Coronary artery (tissue), 2 donors: ENCODE data around the gene EIF2S2.

Experiments used
- DNase-seq: peaks from one replicate; pipeline ENCODE4 v3.0.0-alpha.2; 2017; ENCODE audit warnings: low spot score
- H3K27ac ChIP-seq, 2 donors: fragments of 200-600 bp; sonication (generic); one replicate each; pipeline ENCODE4 v1.5.1; 2016 to 2019
- H3K4me3 ChIP-seq: fragments of 200-600 bp; sonication (generic); 2 replicates; pipeline ENCODE4 v1.5.1; 2016; ENCODE audit warnings: mild to moderate bottlenecking, moderate library complexity
- TF ChIP-seq, protein P1 (sequence below): fragments of 200-600 bp; sonication (generic); IDR thresholded peaks from one replicate; pipeline ENCODE4 v1.5.1; 2019; ENCODE audit warnings: antibody characterized with exemption

Gene EIF2S2

DNA sequence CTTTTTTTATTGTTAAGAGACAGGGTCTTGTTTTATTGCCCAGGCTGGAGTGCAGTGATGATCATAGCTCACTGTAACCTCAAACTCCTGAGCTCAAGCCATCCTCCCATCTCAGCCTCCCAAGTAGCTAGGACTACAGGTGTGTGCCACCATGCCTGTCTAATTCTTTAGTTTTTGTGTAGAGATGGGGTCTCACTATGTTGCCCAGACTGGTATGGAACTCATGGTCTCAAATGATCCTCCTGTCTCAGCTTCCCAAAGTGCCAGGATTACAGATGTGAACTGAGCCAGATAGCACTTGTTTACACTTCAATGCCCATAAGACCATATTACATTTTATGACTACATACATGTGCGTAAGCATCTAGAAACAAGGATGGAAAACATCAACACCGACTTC lies 18.1 kb downstream of the EIF2S2 start:
- H3K27ac ChIP-seq, result no peak overlapping the region
- no peak for DNase-seq
- TF ChIP-seq, protein P1, sequence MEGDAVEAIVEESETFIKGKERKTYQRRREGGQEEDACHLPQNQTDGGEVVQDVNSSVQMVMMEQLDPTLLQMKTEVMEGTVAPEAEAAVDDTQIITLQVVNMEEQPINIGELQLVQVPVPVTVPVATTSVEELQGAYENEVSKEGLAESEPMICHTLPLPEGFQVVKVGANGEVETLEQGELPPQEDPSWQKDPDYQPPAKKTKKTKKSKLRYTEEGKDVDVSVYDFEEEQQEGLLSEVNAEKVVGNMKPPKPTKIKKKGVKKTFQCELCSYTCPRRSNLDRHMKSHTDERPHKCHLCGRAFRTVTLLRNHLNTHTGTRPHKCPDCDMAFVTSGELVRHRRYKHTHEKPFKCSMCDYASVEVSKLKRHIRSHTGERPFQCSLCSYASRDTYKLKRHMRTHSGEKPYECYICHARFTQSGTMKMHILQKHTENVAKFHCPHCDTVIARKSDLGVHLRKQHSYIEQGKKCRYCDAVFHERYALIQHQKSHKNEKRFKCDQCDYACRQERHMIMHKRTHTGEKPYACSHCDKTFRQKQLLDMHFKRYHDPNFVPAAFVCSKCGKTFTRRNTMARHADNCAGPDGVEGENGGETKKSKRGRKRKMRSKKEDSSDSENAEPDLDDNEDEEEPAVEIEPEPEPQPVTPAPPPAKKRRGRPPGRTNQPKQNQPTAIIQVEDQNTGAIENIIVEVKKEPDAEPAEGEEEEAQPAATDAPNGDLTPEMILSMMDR, result no peak
- no peak overlapping the region for H3K4me3 ChIP-seq

- Histone ChIP-seq H3K27ac (no peak overlapping the region), H3K4me3 (no peak overlapping the region)
- DNase-seq, result no peak
- TF ChIP-seq, protein P1, result no peak
These were observed 20.3 kb downstream of the EIF2S2 start for GRCh38 chr20:34091637-34092200.

GRCh38 chr20:34090645-34091044 lies 21.4 kb downstream of the EIF2S2 start:
- TF ChIP-seq, protein P1, result no peak
- H3K4me3 ChIP-seq, result no peak overlapping the region
- DNase-seq, result no peak
- H3K27ac ChIP-seq, result no peak overlapping the region

DNA sequence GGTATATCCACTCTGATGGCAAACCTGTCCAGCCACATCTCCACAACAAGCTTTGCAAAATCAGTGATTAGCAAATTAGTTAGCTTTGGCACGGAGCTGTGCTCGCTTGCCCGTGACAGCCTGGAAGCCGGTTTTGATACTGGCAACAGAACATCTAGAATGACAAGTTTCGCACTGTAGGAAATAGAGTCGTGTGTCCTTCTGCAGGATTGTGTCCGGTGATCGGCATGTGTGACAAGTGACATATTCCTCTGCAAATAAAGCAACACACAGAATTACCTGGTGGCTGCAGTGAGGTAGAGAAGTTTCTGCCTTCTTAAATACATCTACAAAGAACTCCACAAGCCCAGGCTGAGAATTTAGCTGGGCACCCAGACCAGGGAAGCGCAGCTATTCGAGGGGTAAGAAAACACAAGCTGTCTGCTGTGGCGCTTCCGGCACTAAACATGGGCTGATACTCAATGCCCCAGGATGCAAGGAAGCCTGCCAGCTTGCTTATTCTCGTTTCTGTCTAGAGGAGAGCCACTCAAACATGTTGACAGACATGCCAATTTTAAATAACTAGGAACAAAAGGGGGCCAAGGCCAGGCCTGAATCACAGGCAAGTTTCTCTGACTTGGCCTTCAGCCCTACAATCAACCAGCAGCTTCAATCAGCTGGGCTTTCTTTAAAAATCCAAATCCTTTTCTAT lies 22.2 kb downstream of the EIF2S2 start:
- Histone ChIP-seq H3K4me3 (no peak overlapping the region), H3K27ac (no peak overlapping the region)
- TF ChIP-seq, protein P1, result no peak
- no peak for DNase-seq

GRCh38 chr20:34089175-34089479 lies 22.9 kb downstream of the EIF2S2 start:
- no peak for DNase-seq
- Histone ChIP-seq H3K4me3 (no peak overlapping the region), H3K27ac (no peak overlapping the region)
- TF ChIP-seq, protein P1, result no peak

DNA sequence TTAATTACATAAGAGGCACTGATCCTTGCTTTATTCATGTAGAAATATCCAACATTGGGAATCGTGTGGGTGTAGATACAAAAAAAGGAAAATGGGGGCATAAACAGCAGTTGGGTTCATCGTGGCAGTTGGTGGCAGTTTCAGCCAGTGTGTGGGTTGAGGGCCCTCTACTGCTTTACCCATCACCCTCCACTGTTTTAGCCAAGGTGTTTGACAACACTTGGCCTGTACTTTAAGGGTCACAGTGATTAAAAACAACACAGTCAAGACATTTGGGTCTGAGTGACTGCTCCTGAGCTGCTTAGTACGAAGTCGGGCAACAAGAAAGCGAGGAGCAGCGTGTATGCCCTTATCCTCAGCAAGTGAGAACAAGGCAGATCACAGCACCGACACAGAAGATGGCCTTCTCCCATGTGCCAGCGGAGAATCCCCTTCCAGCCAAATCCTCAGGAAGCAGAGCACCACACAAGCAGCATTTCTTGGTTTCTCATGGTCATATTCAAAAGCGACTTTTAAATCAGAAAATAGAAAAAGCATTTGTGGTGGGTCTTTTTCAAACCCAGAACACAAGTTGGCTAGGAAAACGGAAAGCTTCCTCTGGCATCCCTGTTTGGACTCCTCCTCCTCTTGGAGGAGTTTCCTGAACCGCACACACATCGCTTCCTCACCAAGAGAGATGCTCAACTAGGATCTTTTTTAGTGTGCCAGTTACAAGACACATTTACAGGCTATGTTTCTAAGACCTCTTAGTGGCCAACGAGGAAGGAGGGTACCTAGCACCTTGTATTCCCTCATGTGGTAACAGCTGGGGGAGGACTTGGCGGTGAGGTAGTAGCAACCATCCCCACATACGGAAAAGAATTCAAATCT lies 23.5 kb downstream of the EIF2S2 start:
- H3K27ac ChIP-seq, result no peak overlapping the region
- DNase-seq, result no peak
- no peak overlapping the region for H3K4me3 ChIP-seq
- TF ChIP-seq, protein P1, result no peak
